OCI-LY1 (cell line): ENCODE data around the gene HNRNPL.

ENCODE experiments used
- CTCF ChIP-seq: fragments of 200-600 bp; sonication (generic), shearing (Covaris generic); IDR thresholded peaks from 2 replicates; pipeline ENCODE4 v1.5.1; 2017; ENCODE audit warnings: mild to moderate bottlenecking, antibody characterized with exemption, low read length, moderate library complexity, mixed read lengths
- EZH2 ChIP-seq: fragments of 200-600 bp; sonication (generic), shearing (Covaris generic); IDR thresholded peaks from 2 replicates; pipeline ENCODE4 v1.8.0; 2017; ENCODE audit warnings: borderline replicate concordance, mixed run types, mild to moderate bottlenecking, antibody characterized with exemption, low read length, moderate library complexity, mixed read lengths

GRCh38 chr19:38856813-38857212, 7.0 kb upstream of the HNRNPL start:
- TF ChIP-seq CTCF (no peak), EZH2 (no peak)
